Tibial artery (tissue), 4 donors: Measurements from ENCODE around the gene GPD1.

ENCODE experiments used
- DNase-seq, 2 donors: peaks; one replicate each; pipeline ENCODE4 v3.0.0-alpha.2; 2019
- H3K27ac ChIP-seq, 2 donors: fragments of 200-600 bp; sonication (generic) in 1 of 2; 1 replicate in 1 of 2; 2 replicates in 1 of 2; pipeline ENCODE4 v1.5.1; 2018 to 2019; ENCODE audit warnings: mild to moderate bottlenecking in 1 of 2
- H3K27me3 ChIP-seq, 2 donors: fragments of 200-600 bp; sonication (generic) in 1 of 2; one replicate each; pipeline versions ENCODE4 v1.5.1 to v1.6.0; 2016 to 2019
- H3K36me3 ChIP-seq, 3 donors: fragments of 200-600 bp; sonication (generic) in 2 of 3; one replicate each; pipeline ENCODE4 v1.5.1; 2016 to 2019; ENCODE audit warnings: mild to moderate bottlenecking in 2 of 3
- H3K4me1 ChIP-seq, 4 donors: fragments of 200-600 bp; sonication (generic) in 2 of 4; 1 replicate in 3 of 4; 2 replicates in 1 of 4; pipeline ENCODE4 v1.5.1; 2016 to 2019
- H3K4me3 ChIP-seq, 2 donors: fragments of 200-600 bp; sonication (generic) in 1 of 2; 1 replicate in 1 of 2; 2 replicates in 1 of 2; pipeline ENCODE4 v1.5.1; 2018 to 2019; ENCODE audit warnings: mild to moderate bottlenecking in 2 of 2
- H3K9me3 ChIP-seq, 3 donors: fragments of 200-600 bp; sonication (generic) in 1 of 3; one replicate each; pipeline ENCODE4 v1.5.1; 2016 to 2019
- CTCF ChIP-seq, 2 experiments: fragments of 200-600 bp in 1 of 2; fragments of 450-650 bp in 1 of 2; IDR thresholded peaks; one replicate each; pipeline ENCODE4 v1.5.1; 2017 to 2019; ENCODE audit warnings: antibody characterized with exemption in 2 of 2, mild to moderate bottlenecking in 1 of 2, moderate library complexity in 1 of 2
- intact Hi-C: fragments of 100-400 bp; cut with DNase I; formaldehyde crosslinking; loops from one replicate; pipeline ENCODE4 v1.15.0; 2023; ENCODE audit warnings: low total_unique reads

GPD1 gene

GRCh38 chr12:50085615-50086072, 18.2 kb upstream of the GPD1 start:
- no peaks in the 10 kb centered on the region for H3K27me3 ChIP-seq
- DNase-seq: no peak
- H3K27ac ChIP-seq: peak overlapping the region; percentile 91 to 95
- H3K36me3 ChIP-seq: peaks cover 27 to 41% (median 40%) of the 10 kb centered on the region in 3 donors
- no peak for TF ChIP-seq CTCF (IDR thresholded peaks at IDR 0.05)
- H3K4me3 ChIP-seq: peak overlapping the region; percentile 73 to 87
- H3K4me1 ChIP-seq: peaks cover 0 to 25% (median 16%) of the 10 kb centered on the region in 4 donors
- H3K9me3 ChIP-seq: no peaks in the 10 kb centered on the region
- intact Hi-C loops: loop anchor here (2.0 kb wide), 1 partner anchor 25 kb away; no protein-coding TSS in a partner anchor

GRCh38 chr12:50086148-50086547, 17.7 kb upstream of the GPD1 start:
- TF ChIP-seq CTCF (IDR thresholded peaks at IDR 0.05): no peak
- peaks cover 0 to 20% (median 16%) of the 10 kb centered on the region in 4 donors for H3K4me1 ChIP-seq
- H3K9me3 ChIP-seq: no peaks in the 10 kb centered on the region
- peak overlapping the region; percentile 91 to 95 for H3K27ac ChIP-seq
- peak overlapping the region; percentile 73 to 87 for H3K4me3 ChIP-seq
- no peak for DNase-seq
- intact Hi-C loops: no loop called here
- H3K36me3 ChIP-seq: peaks cover 31 to 46% (median 45%) of the 10 kb centered on the region in 3 donors
- H3K27me3 ChIP-seq: no peaks in the 10 kb centered on the region

- TF ChIP-seq CTCF (IDR thresholded peaks at IDR 0.05): no peak
- Histone ChIP-seq H3K36me3 (peaks cover 40 to 56% (median 53%) of the 10 kb centered on the region in 3 donors), H3K4me3 (no peak overlapping the region), H3K9me3 (no peaks in the 10 kb centered on the region), H3K27me3 (no peaks in the 10 kb centered on the region), H3K4me1 (peaks cover 0 to 20% (median 16%) of the 10 kb centered on the region in 4 donors), H3K27ac (no peak overlapping the region)
- intact Hi-C loops: no loop called here
- DNase-seq: no peak
Observed at GRCh38 chr12:50087151-50087550, 16.7 kb upstream of the GPD1 start.

GRCh38 chr12:50087995-50088394, 15.8 kb upstream of the GPD1 start:
- Histone ChIP-seq H3K9me3 (no peaks in the 10 kb centered on the region), H3K36me3 (peaks cover 49 to 65% (median 62%) of the 10 kb centered on the region in 3 donors), H3K4me3 (no peak overlapping the region), H3K4me1 (peaks cover 0 to 20% (median 16%) of the 10 kb centered on the region in 4 donors), H3K27ac (no peak overlapping the region), H3K27me3 (no peaks in the 10 kb centered on the region)
- no peak for TF ChIP-seq CTCF (IDR thresholded peaks at IDR 0.05)
- intact Hi-C loops: no loop called here
- DNase-seq: no peak

- intact Hi-C loops: no loop called here
- H3K36me3 ChIP-seq: peaks cover 55 to 72% (median 69%) of the 10 kb centered on the region in 3 donors
Observed at GRCh38 chr12:50088577-50089335, 15.1 kb upstream of the GPD1 start.

More at GRCh38 chr12:50088577-50089335, 15.1 kb upstream of the GPD1 start:
- H3K9me3 ChIP-seq: no peaks in the 10 kb centered on the region
- no peak overlapping the region for H3K4me3 ChIP-seq
- H3K4me1 ChIP-seq: peaks cover 0 to 20% (median 16%) of the 10 kb centered on the region in 4 donors
- no peak overlapping the region for H3K27ac ChIP-seq
- DNase-seq: no peak
- H3K27me3 ChIP-seq: no peaks in the 10 kb centered on the region
- TF ChIP-seq CTCF (IDR thresholded peaks at IDR 0.05): peak; percentile 65 to 74
